Measurements from ENCODE around the gene TMEM52.

The TMEM52 gene

GRCh38 chr1:1918901-1919303 lies at the start of gene TMEM52:
Gene TMEM52, minus strand, starts transcription at chr1:1919279. Its CDS starts 14 bp downstream, at chr1:1919265.
- DNase-seq (ENCODE audit: low read depth) = no peak

DNA sequence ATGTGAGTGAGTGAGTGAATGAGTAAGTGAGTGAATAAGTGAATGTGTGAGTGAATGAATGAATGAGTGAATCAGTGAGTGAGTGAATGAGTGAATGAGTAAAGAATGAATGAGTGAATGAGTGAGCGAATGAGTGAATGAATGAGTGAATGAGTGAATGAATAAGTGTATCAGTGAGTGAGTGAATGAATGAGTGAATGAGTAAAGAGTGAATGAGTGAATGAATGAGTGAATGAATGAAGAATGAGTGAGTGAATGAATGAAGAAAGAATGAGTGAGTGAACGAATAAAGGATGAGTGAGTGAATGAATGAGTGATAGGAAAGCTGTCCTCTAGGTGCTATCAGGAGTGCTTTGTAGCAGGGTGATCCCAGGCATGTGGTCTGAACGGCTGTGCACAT lies 48.8 kb upstream of the TMEM52 start:
- no peak for DNase-seq (ENCODE audit: low read depth)

DNA sequence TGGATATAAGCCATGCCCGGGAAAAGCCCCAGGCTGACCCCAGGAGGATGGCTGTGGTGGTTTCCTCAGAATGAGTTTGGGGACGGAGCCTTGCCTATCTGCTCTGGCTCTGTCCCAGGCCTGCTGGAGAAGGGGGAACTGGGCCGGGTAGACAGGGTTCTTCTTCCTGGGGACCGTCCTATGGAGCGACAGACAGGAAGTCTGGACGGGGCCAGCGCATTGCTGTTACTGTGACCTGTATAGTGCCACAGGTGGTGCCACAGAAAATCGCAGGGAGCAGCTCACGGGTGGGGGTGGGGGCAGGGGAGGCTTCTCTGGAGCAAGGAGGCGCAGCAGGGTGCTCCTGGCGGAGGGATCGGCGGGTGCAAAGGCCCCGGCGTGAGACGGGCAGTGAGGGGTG lies 48.1 kb upstream of the TMEM52 start:
- DNase-seq (ENCODE audit: low read depth) = no peak

DNA sequence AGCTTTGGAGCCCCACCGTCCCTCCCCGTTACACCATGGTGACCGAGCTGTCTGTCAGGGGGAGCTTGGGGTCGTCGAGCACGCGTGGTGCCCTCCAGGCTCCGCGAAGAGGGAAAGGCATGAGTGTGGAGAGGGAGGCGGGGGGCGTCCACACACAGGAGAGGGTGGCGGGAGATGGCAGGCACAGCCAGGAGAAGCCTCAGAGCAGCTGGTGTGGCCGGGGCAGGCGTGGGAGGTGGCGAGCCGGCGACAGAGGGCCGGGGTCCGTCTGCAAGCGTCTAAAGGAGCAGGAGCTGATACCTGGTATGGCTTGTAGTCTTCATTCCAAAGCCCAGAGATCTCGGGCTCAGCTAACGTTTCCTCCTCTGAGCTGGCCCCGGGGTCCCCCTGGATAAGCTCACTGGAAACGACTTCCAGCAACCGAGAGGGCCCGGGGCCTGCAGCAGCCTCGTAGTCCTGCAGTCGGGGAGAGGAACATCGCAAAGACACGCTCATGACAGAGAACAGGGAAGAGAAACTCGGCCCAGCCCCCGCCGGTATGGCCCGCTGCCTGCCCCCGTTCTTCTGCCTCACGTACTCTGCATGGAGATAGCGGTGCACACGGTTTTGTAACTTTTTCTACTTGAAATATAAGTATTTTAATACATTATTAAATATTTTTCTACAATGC lies 47.1 kb upstream of the TMEM52 start:
- DNase-seq (ENCODE audit: low read depth) = no peak

GRCh38 chr1:1965546-1965945 lies 46.5 kb upstream of the TMEM52 start:
- DNase-seq (ENCODE audit: low read depth) = no peak

- DNase-seq (ENCODE audit: low read depth) = no peak
Observed at GRCh38 chr1:1964811-1965210, 45.7 kb upstream of the TMEM52 start.

DNA sequence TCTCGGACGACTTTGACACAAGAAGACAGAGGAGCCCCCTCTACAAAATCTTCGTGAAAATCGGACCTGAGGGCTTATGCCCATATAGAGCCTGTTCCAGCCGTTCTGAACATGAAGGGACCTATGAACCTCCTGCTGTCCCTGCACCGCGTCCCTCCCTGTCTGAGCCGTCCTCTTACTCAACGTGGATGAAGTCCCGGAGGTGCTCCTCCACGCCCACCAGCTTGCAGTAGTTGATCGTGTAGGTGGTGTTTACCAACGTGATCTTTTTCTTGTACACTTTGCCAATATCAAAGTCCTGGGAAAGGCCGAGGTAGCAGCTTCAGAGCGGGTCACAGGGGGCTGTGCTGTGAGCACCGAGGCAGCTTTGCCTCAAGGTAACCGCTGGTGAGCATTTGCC lies 44.5 kb upstream of the TMEM52 start:
- no peak for DNase-seq (ENCODE audit: low read depth)

GRCh38 chr1:1962752-1963151 lies 43.7 kb upstream of the TMEM52 start:
- no peak for DNase-seq (ENCODE audit: low read depth)

DNA sequence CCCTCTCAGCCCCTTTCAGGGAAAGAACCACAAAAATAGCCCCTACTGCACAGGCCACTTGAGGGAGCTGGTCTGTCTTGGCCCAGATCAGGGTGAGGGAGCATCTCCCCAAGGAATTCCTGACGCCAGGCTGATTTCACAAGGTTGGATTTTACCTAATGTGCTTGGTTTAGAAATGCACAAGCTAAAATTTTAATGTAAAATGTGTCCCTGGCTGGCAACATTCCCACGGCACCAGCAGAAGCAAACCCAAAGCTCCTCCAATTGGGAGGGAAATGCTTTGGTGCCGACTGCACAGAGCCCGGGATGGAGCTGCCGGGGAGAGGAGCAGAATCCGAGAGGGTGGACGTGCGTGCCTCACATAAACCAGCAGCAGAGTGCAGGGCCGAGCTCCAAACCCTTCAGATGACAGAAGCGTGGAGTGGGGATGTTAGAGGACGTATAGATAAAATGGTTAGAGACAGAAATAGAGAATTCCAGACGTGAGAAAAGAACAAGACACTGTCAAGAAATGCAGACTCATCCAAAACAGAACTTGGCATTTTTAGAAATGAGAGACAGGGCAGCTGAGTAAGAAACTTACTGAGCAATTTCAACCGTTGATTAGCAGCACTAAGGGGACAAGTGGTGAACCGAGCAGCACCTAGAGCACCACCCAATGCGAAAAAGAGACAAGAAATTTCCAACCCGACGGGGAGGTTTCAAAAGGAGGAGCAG lies 41.6 kb upstream of the TMEM52 start:
- no peak for DNase-seq (ENCODE audit: low read depth)

GRCh38 chr1:1959840-1960479 lies 40.9 kb upstream of the TMEM52 start:
- peak; percentile 9 for DNase-seq (ENCODE audit: low read depth)

DNA sequence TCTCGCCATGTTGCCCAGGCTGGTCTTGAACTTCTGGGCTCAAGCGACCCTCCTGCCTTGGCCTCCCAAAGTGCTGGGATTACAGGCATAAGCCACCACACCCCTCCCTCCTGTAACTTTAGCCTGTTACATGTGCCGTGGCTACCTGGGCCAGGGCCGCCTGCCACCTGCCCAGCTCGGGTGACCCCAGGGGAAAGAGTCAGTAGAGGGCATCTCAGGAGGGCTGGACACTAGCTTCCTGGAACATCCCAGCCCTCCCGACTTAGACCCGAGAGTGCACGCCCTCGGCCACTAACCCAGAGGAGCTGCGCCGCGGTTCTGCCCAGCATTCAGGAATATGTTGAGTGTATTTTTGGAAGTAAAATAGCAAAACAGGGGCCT lies 40.4 kb upstream of the TMEM52 start:
- no peak for DNase-seq (ENCODE audit: low read depth)

GRCh38 chr1:1958071-1958541 lies 39.0 kb upstream of the TMEM52 start:
- DNase-seq (ENCODE audit: low read depth) = no peak

GRCh38 chr1:1957533-1957961 lies 38.5 kb upstream of the TMEM52 start:
- DNase-seq (ENCODE audit: low read depth) = no peak

GRCh38 chr1:1956586-1957532 lies 37.8 kb upstream of the TMEM52 start:
- no peak for DNase-seq (ENCODE audit: low read depth)

GRCh38 chr1:1956101-1956500 lies 37.0 kb upstream of the TMEM52 start:
- DNase-seq (ENCODE audit: low read depth) = no peak

DNA sequence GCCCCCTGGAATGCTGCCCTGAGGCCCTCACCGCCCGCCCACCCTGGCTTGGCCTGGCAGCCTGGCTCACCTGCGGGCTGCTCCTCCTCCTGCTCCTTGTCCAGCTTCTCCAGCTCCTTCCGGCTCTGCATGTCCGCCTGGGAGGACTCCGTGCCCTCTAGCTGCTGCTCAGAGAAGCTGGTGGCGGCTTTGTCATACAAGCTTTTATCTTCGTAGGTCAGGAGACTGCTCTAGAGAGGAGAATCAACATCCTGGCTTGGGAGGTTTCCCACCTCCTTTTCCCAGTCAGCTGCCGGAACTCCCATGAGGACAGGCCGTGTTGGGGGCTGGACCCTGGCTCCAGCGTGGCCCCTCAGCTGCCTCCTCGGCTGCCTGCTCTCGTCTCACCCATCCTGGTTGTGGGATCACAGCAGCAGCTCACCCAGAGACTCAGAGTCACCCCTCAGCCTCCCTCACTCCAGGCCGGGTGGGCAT lies 36.6 kb upstream of the TMEM52 start:
- no peak for DNase-seq (ENCODE audit: low read depth)

- DNase-seq (ENCODE audit: low read depth) = no peak
Observed at GRCh38 chr1:1954831-1955441, 35.9 kb upstream of the TMEM52 start.

GRCh38 chr1:1954015-1954414 lies 34.9 kb upstream of the TMEM52 start:
- no peak for DNase-seq (ENCODE audit: low read depth)

DNA sequence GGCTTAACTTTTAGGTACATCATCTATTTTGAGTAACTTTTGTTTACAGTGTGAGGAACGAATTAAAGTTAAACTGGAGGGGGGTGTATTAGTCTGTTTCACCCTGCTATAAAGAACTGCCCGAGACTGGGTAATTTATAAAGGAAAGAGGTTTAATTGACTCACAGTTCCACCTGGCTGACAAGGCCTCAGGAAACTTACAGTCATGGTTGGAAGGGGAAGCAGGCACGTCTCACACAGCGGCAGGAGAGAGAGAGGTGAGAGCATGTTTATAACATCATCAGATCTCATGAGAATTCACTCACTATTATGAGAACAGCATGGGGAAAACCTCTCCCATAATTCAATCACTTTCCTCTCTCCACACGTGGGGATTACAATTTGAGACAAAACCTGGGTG lies 31.9 kb upstream of the TMEM52 start:
- no peak for DNase-seq (ENCODE audit: low read depth)

DNA sequence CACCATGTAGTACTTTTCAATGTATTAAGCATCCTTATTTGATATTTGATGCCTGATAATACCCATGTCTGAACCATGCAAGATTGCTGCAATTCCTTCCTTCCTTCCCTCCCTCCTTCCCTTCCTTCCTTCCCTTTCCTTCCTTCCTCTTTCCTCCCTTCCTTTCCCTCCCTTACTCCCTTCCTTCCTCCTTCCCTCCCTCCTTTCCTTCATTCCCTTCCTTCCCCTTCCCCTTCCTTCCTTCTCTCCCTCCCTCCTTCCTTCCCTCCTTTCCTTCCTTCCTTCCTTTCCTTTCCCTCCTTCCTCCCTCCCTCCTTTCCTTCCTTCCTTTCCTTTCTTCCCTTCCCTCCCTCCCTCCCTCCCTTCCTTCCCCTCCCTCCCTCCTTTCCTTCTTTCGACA lies 29.7 kb upstream of the TMEM52 start:
- DNase-seq (ENCODE audit: low read depth) = no peak

DNA sequence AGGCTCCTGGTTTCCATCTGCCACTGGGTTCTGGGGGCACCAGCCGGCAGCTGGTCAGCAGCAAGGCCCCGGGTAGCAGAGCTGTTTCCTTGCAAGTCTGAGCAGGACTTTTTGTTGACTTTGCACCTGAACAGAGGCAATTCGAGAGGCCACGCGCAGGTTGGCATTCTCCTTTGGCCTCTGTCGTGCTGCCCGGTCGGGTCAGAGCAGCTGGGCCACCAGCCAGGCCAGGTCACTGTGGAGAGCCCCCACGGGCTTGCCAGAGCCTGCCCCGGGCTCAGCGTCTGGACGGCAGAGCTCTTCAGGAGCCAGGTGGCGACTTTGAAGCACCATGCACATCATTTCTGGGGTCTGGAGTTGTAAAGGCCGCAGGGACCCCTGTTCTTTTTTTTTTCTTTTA lies 28.4 kb upstream of the TMEM52 start:
- DNase-seq (ENCODE audit: low read depth) = no peak

- no peak for DNase-seq (ENCODE audit: low read depth)
Observed at GRCh38 chr1:1946540-1946939, 27.5 kb upstream of the TMEM52 start.

Measured in non-pigmented ciliary epithelial cell (primary cell).